ENCODE data around the gene PSMA6.

DNA sequence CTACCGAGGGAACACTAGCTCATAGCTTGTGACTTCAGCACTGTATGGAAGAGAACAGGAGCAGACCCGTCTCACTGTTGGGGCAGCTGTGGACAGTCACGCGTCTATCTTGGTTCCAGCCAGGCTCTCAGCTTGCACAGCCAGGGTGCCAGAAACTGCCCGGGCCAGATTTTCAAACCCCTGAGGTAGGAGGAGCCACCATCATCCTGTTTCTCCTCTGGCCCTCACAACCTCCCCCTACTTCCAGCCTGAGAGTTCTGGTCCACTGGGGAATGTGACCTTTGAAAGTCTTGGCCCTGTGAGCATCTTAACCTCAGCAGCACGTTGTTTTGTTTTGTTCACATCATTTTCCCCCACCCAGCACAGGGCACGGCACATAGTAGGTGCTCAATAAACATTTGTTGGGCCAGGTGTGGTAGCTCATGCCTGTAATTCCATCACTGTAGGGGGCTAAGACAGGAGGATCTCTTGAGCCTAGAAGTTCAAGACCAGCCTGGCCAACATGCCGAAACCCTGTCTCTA, 50.4 kb downstream of the PSMA6 start:
- TF ChIP-seq SP2 (tag by site-specific recombination; IDR thresholded peaks at IDR 0.05) (no peak), ZBTB8A (tag by site-specific recombination; IDR thresholded peaks at IDR 0.05) (no peak)
- TF ChIP-seq, protein P1, sequence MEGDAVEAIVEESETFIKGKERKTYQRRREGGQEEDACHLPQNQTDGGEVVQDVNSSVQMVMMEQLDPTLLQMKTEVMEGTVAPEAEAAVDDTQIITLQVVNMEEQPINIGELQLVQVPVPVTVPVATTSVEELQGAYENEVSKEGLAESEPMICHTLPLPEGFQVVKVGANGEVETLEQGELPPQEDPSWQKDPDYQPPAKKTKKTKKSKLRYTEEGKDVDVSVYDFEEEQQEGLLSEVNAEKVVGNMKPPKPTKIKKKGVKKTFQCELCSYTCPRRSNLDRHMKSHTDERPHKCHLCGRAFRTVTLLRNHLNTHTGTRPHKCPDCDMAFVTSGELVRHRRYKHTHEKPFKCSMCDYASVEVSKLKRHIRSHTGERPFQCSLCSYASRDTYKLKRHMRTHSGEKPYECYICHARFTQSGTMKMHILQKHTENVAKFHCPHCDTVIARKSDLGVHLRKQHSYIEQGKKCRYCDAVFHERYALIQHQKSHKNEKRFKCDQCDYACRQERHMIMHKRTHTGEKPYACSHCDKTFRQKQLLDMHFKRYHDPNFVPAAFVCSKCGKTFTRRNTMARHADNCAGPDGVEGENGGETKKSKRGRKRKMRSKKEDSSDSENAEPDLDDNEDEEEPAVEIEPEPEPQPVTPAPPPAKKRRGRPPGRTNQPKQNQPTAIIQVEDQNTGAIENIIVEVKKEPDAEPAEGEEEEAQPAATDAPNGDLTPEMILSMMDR (tag by site-specific recombination; IDR thresholded peaks at IDR 0.05): no peak
